Esophagus squamous epithelium (tissue), 5 donors: ENCODE results near the gene KCNA5. TPM values are rescaled to one million over a fixed set of nuclear protein-coding genes. Genes with fewer than 3 reads are reported as not detected.

Source experiments
- DNase-seq: peaks from one replicate; lab custom pipeline; 2025; lab: John Stamatoyannopoulos, UW
- H3K27ac ChIP-seq, 4 donors: fragments of 200-600 bp; sonication (generic); one replicate each; pipeline ENCODE4 v1.5.1; 2016 to 2019; ENCODE audit warnings: mild to moderate bottlenecking in 1 of 4
- H3K27me3 ChIP-seq, 4 donors: fragments of 200-600 bp; sonication (generic); 1 replicate in 3 of 4; 2 replicates in 1 of 4; pipeline versions ENCODE4 v1.5.1 to v1.6.0; 2017 to 2021; ENCODE audit warnings: antibody characterized with exemption in 1 of 4
- H3K36me3 ChIP-seq, 3 donors: fragments of 200-600 bp; sonication (generic); one replicate each; pipeline ENCODE4 v1.5.1; 2016 to 2019
- H3K4me1 ChIP-seq, 3 donors: fragments of 200-600 bp; sonication (generic); one replicate each; pipeline ENCODE4 v1.5.1; 2017 to 2019
- H3K4me3 ChIP-seq, 4 donors: fragments of 200-600 bp; sonication (generic); 1 replicate in 3 of 4; 2 replicates in 1 of 4; pipeline ENCODE4 v1.5.1; 2016 to 2019; ENCODE audit warnings: mild to moderate bottlenecking in 2 of 4, moderate library complexity in 1 of 4
- H3K9me3 ChIP-seq, 3 donors: fragments of 200-600 bp; sonication (generic); one replicate each; pipeline ENCODE4 v1.5.1; 2016 to 2019
- POLR2A ChIP-seq, 4 donors: fragments of 450-650 bp; IDR thresholded peaks; one replicate each; pipeline ENCODE4 v1.6.1; 2017; ENCODE audit warnings: antibody characterized with exemption in 4 of 4, mild to moderate bottlenecking in 4 of 4, moderate library complexity in 3 of 4
- WGBS, 2 donors: methylation state at CpG; one replicate each; pipeline ENCODE4 v1.1.5; 2018; 5-methylcytosine and 5-hydroxymethylcytosine counted together
- intact Hi-C: fragments of 100-400 bp; cut with DNase I; formaldehyde crosslinking; loops from one replicate; pipeline ENCODE4 v1.15.0; 2022
- total RNA-seq, 4 donors: library from RNA; depleted of rRNA; stranded (reverse); fragments of >200 nt; gene quantifications; one replicate each; pipeline ENCODE4 v1.1.0, GENCODE V29; 2016
- TF ChIP-seq, protein P1 (sequence below), 6 experiments: fragments of 450-650 bp in 4 of 6; fragments of 200-600 bp in 2 of 6; sonication (generic) in 2 of 6; IDR thresholded peaks; one replicate each; pipeline ENCODE4 v1.5.1; 2016 to 2019; ENCODE audit warnings: antibody characterized with exemption in 6 of 6, mild to moderate bottlenecking in 4 of 6, moderate library complexity in 4 of 6
- donor health status: DM: yes; HTN: yes; CAD: no.

Gene KCNA5
- total RNA-seq, 4 donors from 2014 or later: 0.13 to 8.2 (median 1.8) TPM; not detected in 1

- H3K36me3 ChIP-seq: no peaks in the 10 kb centered on the region
- no peak overlapping the region for H3K27ac ChIP-seq
- H3K9me3 ChIP-seq: no peaks in the 10 kb centered on the region
- peaks cover 0 to 63% (median 0%) of the 10 kb centered on the region in 4 donors for H3K27me3 ChIP-seq
- WGBS, 2 donors: 77 to 80% methylated on average over 1 of the region's 1 CpG
- no peak overlapping the region for H3K4me3 ChIP-seq
- DNase-seq: no peak
- intact Hi-C loops: no loop called here
- no peaks in the 10 kb centered on the region for H3K4me1 ChIP-seq
- TF ChIP-seq, protein P1, sequence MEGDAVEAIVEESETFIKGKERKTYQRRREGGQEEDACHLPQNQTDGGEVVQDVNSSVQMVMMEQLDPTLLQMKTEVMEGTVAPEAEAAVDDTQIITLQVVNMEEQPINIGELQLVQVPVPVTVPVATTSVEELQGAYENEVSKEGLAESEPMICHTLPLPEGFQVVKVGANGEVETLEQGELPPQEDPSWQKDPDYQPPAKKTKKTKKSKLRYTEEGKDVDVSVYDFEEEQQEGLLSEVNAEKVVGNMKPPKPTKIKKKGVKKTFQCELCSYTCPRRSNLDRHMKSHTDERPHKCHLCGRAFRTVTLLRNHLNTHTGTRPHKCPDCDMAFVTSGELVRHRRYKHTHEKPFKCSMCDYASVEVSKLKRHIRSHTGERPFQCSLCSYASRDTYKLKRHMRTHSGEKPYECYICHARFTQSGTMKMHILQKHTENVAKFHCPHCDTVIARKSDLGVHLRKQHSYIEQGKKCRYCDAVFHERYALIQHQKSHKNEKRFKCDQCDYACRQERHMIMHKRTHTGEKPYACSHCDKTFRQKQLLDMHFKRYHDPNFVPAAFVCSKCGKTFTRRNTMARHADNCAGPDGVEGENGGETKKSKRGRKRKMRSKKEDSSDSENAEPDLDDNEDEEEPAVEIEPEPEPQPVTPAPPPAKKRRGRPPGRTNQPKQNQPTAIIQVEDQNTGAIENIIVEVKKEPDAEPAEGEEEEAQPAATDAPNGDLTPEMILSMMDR (IDR thresholded peaks at IDR 0.05): no peak
Measured at GRCh38 chr12:5051913-5052312, 8.2 kb downstream of the KCNA5 start.

DNA sequence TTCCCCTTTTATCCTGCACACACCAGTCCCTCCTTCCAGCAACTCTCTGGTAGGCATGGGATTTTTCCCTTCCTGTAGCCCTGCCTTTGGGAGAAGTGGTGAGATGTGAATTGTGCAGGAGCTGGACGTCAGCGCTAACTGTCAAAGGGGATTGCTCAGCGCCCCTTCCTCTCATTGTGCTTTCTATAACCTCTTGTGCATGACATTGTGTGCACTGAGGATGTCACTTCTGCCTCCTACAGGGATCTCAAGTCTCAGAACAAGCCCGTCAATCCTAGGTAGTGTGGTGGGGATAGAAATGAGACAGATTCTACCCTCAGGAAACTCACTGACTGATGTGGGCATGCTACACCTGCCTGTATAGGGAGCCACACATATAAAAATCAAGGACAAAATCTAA lies 8.7 kb downstream of the KCNA5 start:
- Histone ChIP-seq H3K27me3 (peaks cover 0 to 63% (median 0%) of the 10 kb centered on the region in 4 donors), H3K9me3 (no peaks in the 10 kb centered on the region), H3K27ac (no peak overlapping the region), H3K36me3 (no peaks in the 10 kb centered on the region), H3K4me3 (no peak overlapping the region), H3K4me1 (no peaks in the 10 kb centered on the region)
- intact Hi-C loops: no loop called here
- 52 to 57% methylated on average over 3 to 4 of the region's 4 CpGs for WGBS, 2 donors
- DNase-seq: no peak
- TF ChIP-seq, protein P1 (IDR thresholded peaks at IDR 0.05): no peak
- TF ChIP-seq POLR2A (IDR thresholded peaks at IDR 0.05): no peak

GRCh38 chr12:5059358-5059757 lies 15.7 kb downstream of the KCNA5 start:
- Histone ChIP-seq H3K27ac (peak overlapping the region in 1 of 4 donors; percentile 14), H3K36me3 (no peaks in the 10 kb centered on the region), H3K4me1 (peaks cover 0 to 12% (median 0%) of the 10 kb centered on the region in 3 donors), H3K4me3 (no peak overlapping the region), H3K9me3 (no peaks in the 10 kb centered on the region), H3K27me3 (peaks cover 0 to 61% (median 0%) of the 10 kb centered on the region in 4 donors)
- DNase-seq: no peak
- WGBS, 2 donors: 36 to 60% methylated on average over 1 to 3 of the region's 6 CpGs
- TF ChIP-seq POLR2A (IDR thresholded peaks at IDR 0.05): no peak
- TF ChIP-seq, protein P1 (IDR thresholded peaks at IDR 0.05): no peak
- intact Hi-C loops: no loop called here

GRCh38 chr12:5060958-5061357 lies 17.3 kb downstream of the KCNA5 start:
- Histone ChIP-seq H3K27ac (no peak overlapping the region), H3K9me3 (no peaks in the 10 kb centered on the region), H3K4me3 (no peak overlapping the region), H3K36me3 (no peaks in the 10 kb centered on the region), H3K4me1 (peaks cover 0 to 12% (median 0%) of the 10 kb centered on the region in 3 donors), H3K27me3 (peaks cover 0 to 72% (median 0%) of the 10 kb centered on the region in 4 donors)
- no peak for DNase-seq
- TF ChIP-seq, protein P1 (IDR thresholded peaks at IDR 0.05): no peak
- TF ChIP-seq POLR2A (IDR thresholded peaks at IDR 0.05): no peak
- intact Hi-C loops: no loop called here
- WGBS, 2 donors: 68 to 77% methylated on average over 3 of the region's 3 CpGs

DNA sequence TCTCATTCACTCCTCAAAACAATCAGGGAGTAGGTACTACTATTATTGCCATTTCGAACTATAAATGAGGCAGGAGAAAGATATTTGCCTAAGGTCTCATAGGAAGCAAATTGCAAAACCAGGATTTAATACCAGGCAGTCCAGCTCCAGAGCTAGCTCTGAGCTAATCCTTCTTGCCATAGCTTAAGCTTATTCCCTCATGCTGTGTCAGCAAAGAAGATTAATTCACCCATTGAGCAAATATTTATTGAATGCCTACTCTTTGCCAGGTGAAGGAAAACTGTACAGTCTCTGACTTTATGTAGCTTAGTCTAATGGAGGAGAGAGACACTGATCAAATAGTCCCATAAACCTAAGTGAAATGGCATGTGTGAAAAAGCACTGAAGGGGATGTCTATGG lies 19.5 kb downstream of the KCNA5 start:
- Histone ChIP-seq H3K27ac (no peak overlapping the region), H3K4me1 (peaks cover 0 to 12% (median 0%) of the 10 kb centered on the region in 3 donors), H3K27me3 (peaks cover 0 to 77% (median 0%) of the 10 kb centered on the region in 4 donors), H3K4me3 (no peak overlapping the region), H3K9me3 (no peaks in the 10 kb centered on the region), H3K36me3 (no peaks in the 10 kb centered on the region)
- WGBS, 2 donors: 38 to 47% methylated on average over 1 of the region's 1 CpG
- TF ChIP-seq, protein P1 (IDR thresholded peaks at IDR 0.05): no peak
- TF ChIP-seq POLR2A (IDR thresholded peaks at IDR 0.05): no peak
- intact Hi-C loops: no loop called here
- DNase-seq: no peak
